GM12892 (cell line): ENCODE measurements around the gene DENND1A.

Experiments used
- POLR2A ChIP-seq: IDR thresholded peaks from 2 replicates; pipeline ENCODE4 v1.6.1; 2011; ENCODE audit warnings: low read depth, low read length, control low read depth
- POLR2AphosphoS5 ChIP-seq: IDR thresholded peaks from 2 replicates; pipeline ENCODE4 v1.6.1; 2011; ENCODE audit warnings: low read depth, low read length, control low read depth
- TAF1 ChIP-seq: IDR thresholded peaks from 2 replicates; pipeline ENCODE4 v1.6.1; 2011; ENCODE audit warnings: low read depth, mild to moderate bottlenecking, control low read depth, low read length, borderline replicate concordance

GRCh38 chr9:123377211-123377971 lies 552.5 kb downstream of the DENND1A start:
- TF ChIP-seq POLR2A = no peak
- no peak for TF ChIP-seq POLR2AphosphoS5
- no peak for TF ChIP-seq TAF1
